HG02571 (cell line): ENCODE results near the gene MAP3K4.
"Not testable (repeated sequence)": the region's sequence is repeated elsewhere in the genome, so short reads cannot be mapped to it uniquely, and the experiment has no call there.

Experiments
- ATAC-seq: cut with Tn5 transposase; IDR thresholded peaks from one replicate; pipeline ENCODE4 v1.9.1; 2021; ENCODE audit warnings: mild to moderate bottlenecking, moderate library complexity; ENCODE audit not compliant: unreplicated experiment

Gene MAP3K4

DNA sequence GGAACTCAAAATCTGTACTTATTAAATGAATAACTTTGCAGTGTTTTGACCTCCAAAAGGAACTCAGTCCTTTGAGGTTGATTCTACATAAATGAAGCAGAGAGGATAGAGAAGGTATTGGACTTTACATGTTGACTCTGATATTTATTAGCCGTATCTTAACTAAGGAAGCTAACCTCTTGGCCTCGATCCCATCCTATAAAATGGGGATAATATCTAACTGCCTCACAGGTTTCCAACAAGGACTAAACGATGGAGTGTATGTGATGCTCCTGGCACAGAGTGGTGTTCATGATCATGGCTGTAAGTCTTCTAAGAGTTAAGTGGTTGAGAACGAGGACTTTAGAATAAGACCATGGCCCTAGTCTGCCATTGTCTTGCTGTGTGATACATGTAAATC lies 24.2 kb upstream of the MAP3K4 start:
- no peak for ATAC-seq

DNA sequence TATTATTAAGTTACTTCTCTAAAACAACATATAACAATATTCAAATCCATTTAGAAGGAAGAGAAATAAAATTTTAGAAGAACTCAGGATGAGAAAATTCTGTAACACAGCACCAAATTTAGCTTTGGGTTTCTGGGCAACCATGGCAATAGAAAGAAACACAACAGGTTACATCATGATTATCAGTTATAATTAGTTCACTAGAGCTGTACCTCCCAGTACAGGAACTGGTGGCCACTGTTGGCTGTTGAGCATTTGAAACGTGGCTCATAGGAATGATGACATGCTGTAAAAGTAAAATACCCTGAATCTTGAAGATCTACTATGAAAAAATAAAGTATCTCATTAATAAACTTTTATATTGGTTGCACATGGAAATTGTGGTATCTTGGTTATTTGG lies 23.7 kb upstream of the MAP3K4 start:
- ATAC-seq: no peak

DNA sequence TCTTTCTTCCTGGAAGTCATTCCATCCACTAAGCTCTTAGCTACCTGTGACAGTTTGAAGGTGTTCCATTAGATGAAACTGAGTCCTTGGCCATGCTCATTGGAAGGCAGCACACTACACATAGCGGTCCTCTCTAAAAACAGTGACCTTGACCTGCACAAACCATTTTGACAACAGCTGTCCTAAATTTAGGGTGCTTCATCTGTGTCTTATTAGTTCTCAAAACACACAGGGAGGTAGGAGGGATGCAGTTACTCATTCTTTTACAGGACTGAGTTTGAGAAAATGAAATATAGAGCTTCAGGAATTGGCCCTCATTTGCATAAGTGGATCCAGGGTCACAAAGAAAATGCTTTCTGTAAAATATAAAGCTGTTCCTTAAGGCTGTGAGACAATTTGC lies 20.4 kb upstream of the MAP3K4 start:
- no peak for ATAC-seq

DNA sequence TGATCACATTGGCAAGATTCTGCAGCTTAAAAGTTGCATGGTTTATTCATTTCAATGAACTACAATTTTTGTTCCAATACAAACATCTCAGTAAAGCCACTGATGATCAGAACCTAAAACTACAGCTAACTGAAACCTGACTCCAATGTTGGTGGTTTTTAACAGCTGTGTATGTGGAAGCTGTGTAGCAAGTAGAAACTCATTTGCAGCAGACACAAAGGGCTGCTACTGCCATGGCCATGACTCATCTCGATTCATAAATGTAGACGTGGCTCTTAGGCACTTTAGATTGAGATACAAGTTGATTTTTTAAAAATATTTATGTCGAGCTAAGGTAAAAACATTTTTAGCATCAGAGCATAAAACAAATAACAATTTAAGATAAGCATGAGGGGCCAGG lies 19.5 kb upstream of the MAP3K4 start:
- ATAC-seq: no peak

DNA sequence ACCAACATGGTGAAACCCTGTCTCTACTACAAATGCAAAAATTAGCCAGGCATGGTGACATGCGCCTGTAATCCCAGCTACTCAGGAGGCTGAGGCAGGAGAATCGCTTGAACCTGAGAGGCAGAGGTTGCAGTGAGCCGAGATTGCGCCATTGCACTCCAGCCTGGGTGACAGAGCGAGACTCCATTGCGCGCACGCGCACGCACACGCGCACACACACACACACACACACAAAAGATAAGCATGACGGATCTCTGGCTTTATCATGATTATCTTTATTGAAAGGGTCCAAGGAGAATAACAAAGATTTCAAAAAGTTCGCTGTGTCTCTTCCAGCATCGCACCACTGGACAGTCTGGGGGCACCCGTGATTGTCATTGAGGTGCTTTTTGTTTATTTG lies 19.0 kb upstream of the MAP3K4 start:
- not testable (repeated sequence) for ATAC-seq

DNA sequence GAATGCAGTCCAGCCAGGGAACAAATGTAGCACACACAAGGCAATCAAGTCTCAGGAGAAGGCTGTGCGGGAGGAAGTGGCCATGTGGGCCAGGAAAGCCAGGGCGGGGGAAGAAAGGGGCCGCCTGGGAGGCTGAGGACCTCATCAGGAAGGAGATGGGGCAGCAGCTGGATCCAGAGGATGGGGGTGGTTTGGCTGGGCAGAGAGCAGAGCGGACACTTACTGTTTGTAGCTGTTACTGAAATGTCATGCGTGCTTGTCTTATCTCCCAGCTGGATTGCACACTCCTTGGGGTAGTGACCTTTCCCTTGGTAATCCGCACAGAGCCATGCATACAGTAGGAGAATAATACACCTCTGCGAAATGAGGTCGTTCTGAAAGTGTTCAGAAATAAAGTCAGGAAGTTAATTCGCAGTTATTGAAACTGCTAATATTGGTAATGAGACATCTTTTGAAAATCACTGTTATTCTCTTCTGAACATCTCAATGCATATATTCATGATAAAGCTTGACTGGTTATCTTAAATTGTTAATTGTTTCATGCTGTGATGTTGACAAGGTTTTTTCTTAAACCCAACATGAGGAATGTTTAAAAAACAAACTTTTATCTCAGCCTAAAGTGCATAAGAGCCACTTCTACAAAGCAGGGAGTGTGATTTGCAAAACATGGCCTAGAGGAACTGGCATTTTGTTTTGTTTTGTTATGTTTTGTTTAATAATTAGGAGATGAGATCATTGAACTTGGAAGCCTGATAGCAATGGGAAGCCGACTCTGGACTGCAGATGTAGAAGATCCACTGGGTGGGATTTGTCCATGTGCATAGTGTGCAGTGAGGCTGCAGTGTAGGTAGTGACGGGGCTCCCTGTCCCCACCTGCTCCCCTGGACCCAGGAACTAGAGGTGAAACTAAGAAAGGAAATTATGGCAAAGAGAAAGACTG lies 18.0 kb upstream of the MAP3K4 start:
- no peak for ATAC-seq

DNA sequence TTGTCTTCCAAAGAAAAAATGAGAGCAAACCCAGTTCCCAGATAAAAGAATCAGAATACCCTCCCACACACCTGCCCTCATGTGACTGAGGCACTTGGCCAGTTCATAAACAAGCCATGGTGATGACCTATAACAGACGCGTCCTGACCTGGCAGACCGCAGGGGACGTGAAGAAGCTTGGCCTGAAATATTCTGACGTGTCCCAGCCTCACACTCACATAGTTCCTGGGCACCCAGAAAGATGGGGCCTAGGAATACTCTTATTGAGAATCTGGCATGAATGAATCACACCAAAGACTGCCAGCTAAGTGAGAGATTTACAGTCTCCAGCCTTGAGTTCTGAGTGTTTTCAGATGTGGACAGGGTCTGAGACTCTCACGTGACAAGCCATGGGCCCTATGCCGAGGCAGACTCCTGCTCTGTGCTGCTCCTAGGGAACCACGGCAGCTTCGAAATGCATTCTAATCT lies 17.2 kb upstream of the MAP3K4 start:
- no peak for ATAC-seq

DNA sequence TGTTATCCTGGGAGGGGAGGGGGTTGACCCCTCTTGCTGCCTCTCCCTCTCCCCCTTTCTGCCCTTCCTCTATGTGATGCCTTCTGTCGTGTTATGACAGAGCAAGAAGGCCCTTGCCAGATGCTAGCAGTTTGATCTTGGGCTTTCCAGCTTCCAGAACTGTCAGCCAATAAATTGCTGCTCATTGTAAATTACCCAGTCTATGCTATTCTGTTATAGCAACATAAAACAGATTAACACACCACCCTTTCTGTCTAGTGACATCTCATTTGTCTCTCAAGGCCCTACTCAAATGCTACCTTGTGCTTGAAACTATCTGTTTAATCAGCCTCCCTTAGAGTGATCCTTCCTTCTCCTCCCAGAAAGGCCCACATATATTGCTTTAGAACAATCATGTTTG lies 16.4 kb upstream of the MAP3K4 start:
- ATAC-seq: no peak

DNA sequence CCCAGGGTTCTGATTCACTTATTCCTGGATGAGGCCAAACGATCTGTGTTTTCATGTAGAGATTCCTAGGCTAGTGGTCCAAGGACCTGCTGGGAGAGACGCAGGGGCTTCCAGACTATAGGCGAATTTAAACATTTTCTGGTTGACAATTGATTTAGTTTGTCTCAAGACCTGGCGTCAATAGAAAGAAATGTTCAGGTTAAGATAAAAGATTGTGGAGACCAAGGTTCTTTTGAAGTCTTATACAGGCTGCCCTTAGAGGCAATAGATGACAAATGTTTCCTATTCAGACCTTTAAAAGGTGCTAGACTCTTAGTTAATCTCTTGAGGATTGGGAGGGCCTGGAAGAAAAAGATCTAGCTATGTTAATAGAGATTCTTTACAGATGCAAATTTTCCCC lies 15.6 kb upstream of the MAP3K4 start:
- not testable (repeated sequence) for ATAC-seq

DNA sequence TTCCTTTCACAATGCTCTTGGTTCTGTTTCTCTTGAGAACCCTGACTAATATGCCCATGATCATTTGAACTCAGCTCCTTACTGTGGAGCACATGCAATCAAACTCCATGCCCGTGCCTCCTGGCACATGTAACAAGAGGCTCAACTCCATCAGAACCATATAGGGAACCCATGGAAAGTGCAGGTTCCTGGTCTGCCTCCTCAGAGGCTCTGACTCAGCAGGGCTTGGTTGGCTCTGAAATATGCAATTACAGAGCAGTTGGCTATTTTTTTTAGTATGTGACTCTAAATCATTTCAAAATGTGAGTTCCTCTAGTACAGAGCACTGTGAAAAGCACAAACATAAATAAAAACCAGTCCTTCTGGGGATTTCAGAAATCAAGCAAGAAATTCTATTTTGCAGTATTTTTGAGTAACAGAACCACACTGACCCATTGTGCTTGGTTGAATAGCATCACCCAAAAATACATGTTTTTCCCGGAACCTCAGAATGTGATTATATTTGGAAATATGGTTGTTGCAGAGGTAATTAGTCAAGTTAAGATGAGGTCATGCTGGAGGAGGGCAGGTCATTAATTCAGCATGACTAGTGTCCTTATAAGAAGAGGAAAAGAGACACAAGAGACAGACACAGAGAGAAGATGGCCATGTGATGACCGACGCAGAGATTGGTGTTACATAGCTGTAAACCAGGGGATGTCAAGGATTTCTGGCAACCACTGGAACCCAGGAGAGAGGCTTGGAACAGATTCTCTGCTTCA lies 13.2 kb upstream of the MAP3K4 start:
- no peak for ATAC-seq

DNA sequence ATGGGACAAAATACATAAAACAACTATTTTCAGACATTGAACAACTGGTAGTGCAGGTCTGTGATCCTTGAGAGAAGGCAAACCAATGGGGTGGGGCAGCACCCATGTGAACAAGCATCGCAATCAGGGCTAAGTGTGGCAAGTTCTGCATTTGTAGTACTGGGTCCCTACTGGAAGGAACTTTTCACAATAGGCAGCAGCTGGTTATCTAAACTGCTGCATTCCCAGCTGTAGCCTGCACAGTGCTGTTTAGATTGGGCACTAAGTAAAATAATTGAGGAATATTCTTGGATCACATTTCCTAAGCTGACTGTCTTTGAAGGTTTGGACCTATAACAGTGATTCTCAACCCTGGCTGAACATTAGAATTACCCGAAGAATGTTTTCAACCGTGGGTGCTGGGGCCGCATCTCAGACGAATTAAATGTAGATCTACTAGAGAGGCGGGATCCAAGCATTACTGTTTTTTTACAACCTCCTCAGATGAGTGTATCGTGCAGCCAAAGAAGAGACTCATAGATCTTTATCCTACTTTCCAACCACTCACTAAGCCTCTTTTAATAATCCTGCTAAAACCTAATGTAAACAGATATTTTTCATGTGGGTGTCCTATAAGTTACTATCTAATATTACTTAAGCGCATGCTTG lies 12.4 kb upstream of the MAP3K4 start:
- ATAC-seq: no peak

DNA sequence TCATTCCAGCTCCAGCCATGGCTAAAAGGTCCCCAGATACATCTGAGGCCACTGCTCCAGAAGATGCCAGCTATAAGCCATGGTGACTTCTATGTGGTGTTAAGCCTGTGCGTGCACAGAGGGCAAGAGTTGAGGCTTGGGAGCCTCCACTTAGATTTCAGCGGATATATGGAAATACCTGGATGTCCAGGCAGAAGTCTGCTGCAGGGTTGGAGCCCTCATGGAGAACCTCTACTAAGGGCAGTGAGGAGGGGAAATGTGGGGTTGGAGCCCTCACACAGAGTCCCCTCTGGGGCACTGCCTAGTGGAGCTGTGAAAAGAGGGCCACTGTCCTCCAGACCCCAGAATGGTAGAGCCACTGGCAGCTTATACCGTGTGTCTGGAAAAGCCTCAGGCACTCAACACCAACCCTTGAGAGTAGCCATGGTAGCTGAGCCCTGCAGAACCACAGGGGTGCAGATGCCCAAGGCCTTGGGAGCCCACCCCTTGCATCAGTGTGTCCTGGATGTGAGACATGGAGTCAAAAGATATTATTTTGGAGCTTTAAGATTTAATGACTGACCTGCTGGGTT lies 8.1 kb upstream of the MAP3K4 start:
- ATAC-seq: not testable (repeated sequence)

DNA sequence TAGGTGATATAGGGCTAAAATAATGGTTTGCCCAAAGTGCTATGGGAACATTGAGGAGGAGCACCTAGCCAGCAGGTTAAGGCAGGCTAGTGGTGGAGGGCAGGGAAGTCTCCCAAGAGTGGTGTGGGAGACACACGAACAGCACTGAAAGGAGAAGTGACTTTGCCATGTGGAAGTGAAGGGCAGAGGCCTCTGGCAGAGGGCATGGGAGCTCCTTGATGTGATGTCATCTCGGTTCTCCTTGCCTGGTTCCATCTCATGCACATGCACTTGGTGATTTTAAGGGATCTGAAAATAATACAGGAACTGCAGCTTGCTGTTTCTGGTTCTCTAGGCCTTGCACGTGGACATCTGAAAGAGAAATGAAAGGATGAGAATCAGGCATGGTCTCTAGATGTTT lies 4.7 kb upstream of the MAP3K4 start:
- ATAC-seq: no peak

DNA sequence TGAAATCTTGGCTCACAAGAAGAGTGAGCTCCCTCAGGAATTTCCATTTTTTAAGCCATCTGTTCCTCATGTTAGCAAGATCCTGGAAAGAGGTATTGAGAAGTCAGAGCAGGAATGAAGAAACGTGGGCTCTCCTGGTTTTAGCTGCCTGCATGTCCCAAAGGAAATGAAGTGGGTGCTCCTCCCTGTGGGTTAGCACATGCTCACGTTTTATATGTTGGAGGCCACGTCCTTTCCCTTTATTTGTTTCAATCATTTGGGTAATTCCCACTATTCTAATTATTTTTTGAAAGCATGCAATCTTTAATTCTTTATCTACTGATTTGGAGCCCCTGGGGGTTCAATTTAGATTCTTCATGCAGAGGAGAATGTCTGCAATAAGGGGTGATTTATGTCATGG lies 4.3 kb upstream of the MAP3K4 start:
- ATAC-seq: no peak

DNA sequence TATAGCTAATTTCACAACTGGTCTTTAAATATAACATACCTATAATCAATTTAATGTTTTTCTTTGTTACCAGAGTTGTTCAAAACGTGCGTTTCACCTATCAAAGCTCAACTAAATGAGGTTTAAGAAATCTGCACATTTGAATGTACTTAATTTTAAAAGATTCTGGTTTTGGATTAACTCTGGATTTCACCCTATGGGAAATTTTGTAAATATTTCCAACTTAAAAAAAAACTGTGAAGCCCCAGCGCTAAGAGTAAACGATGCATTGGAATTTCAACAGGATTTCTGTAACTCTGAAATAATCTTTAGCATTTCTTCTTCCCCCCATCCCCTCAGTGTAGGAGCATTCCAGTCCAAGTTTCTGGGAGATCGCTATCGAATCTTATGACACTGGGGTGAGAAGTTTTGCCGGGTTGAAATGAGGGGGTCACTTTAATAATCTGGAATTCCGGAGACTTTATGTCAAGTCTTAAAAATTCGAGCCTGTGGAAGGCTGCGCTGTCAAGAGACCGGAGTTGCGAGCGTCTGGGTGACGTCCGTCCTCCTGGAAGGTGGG lies 643 bp upstream of the MAP3K4 start:
- ATAC-seq: no peak

DNA sequence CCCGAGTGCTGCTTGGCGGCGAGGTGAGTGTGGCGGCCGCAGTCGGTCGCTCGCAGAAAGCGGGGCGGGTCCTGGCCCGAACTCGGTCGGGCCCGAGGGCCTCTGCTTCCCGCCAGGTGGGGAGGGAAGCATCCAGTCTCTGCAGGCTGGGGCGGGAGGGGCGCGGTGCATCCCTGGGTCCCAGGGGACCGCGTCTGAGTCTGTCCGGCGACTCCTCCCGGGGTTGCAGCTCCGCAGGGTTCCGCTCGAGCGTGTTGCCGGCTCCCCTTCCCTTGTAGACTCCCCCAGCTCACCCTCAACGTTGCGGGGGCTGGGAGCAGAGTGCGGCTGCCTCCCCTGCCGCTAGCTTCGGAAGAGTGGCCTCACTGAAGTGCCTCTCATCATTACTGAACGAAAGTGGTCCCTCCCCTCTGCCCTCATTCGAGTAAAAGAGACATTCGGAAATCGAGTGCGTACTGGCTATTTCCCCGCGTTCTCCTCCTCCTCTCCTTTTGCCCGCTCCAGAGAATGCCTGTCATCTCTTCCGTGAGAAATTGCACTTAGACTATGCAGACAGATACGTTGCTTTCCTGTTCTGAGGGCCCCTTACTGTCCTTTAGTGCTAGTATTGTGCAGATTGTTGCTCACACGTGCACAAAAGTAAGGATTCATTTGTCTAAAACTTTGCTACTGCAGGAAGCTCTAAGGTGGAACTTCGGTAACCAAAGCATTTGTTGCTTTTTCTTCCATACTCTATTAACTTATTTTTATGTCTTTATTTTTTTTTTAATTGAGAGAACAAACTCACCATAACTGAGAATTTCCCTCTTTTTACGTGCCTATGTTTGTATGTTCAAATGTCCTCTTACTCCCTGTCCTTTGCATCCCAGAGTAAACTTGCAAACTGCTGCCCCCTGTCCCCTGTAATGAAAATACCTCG lies 751 bp downstream of the MAP3K4 start:
- peak; percentile 46 for ATAC-seq

DNA sequence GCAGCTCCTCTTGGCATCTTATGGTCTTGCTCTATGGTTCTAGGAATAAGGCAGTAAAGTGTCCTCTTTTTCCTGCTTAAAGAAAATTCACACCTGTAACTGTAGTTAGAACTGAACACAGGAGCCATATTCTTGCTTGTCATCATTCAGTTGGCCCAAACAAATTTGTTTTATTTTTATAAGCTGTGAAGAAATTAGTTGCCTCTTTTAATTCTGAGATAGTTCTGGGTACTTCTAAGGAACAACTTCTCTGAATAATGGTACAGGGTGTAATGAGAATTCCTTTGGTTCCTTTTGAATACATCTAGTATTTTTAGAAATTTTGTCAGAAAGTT lies 1.4 kb downstream of the MAP3K4 start:
- ATAC-seq: no peak

DNA sequence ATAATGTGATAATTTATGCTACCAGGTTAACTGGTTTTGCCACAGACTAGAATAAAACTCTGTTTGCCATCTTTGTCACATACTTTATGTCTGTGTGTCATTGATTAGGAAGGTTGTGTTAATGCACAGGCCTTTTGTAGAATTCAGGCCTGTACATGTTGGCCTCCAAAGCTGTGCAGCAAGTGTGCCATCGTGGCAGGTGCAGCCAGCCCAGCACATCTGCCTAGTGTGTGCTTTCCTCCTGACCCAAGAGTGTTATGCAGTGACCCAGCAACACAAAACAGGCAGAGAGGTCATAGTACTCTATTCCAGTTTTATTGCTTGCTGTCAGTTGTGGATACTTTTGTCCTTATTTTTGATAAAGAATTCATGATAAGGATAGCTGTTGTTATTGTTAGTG lies 3.7 kb downstream of the MAP3K4 start:
- no peak for ATAC-seq

DNA sequence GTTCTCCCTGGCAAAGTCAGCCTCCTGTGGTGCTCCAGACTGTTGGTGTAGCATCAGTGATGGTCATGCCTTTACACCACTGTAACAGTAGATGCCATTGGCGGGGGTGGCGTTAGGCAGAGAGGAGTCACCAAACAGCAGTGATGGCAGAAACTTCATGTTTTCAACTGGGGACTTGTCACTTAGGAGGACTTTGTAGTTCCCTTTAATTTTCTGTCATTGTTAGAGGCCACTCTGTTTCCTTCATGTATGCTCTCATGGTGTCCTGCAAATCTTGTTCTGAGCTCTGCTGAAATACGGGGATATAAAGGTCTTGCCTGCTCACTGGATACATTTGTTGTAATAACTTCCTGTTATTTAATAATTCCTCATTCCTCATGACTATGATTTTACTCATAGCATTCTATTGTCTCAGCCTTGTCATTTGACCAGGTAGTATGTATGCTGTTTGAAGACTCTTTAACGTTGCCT lies 4.6 kb downstream of the MAP3K4 start:
- ATAC-seq: no peak

DNA sequence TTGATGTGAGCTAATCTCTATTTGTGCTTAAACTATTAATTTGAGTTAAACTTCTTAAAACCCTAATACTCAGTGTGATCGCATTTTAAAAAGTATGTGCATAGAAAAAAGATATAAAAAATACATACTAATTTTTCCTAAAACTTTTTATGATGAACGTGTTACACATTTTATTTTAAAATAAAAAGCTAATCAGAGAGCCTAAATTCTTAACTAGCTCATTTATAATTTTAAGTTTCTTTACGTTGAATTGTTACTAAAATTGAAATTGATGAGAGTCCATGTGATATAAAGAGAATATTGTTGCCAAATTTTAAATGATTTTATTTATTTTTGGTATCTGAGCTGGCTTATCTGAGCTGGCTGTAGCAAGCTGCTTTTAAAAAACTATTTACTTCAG lies 6.6 kb downstream of the MAP3K4 start:
- ATAC-seq: no peak
